HG03432 (cell line): ENCODE results near the gene KIF16B.

Experiments
- ATAC-seq: cut with Tn5 transposase; IDR thresholded peaks from one replicate; pipeline ENCODE4 v1.9.1; 2021; ENCODE audit warnings: mild to moderate bottlenecking, moderate library complexity; ENCODE audit not compliant: unreplicated experiment

KIF16B gene

DNA sequence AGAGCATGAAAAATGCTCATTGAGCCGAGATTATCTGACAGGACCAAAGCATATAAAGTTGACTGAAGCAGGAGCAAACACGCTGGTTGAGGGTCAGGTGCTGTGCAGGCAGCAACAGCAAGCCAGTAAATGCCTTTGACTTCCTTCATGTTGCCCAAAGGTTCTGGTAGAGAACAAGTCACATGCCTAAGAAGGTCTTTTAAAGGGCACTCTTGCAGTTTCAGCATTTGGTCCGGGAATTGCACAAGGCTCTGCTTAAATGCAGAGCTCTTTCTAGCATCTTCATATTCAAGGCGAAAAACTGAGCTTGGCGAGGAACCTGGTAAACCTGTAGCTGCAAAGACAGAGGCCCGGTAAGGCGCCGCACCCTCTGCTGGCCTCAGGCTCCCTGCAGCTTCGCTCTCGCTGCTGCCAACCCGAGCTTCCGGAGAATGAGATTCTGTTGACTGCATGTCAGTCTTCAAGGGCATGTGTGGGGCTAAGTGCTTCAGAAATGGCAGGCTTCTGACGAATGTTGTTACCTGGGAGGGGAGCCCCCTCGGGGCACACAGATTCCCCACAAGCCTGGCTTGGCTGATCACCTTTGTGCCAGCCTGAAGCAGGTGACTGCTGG, 205.2 kb downstream of the KIF16B start:
- no peak for ATAC-seq

DNA sequence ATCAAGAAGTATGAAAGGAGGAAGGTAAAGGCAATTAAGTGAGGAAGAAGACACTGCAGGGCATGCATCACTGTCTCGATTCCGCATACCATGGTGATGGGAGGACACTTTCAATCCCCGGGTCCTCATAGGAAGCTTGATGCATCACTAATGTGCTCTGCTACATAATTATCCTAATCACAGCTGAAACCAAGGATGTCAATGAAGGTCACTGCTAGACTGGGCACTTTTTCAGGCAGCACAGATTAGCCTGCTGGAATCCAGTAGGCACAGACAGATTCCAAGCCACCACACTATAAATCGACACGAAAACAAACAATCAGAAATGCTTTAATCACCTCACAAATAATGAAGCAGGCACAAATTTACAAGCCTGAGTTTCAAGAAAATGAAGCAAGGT, 206.7 kb downstream of the KIF16B start:
- ATAC-seq, result no peak

DNA sequence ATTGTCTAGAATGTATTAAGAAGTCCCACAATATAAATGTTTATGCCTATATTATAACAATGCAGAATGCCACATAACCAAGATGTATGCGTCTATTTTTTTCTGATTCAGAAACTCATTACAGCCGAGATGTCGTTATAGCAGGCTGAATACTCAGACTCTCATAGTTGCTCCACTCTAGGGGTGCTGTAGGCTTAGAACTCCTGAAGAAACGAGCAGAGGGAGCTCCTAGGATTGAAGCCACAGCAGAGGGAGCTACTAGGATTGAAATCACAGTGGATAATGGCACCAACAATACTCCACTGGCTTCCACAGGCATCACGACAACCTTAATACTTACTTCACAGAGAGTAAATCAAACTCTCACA, 208.9 kb downstream of the KIF16B start:
- ATAC-seq, result no peak

DNA sequence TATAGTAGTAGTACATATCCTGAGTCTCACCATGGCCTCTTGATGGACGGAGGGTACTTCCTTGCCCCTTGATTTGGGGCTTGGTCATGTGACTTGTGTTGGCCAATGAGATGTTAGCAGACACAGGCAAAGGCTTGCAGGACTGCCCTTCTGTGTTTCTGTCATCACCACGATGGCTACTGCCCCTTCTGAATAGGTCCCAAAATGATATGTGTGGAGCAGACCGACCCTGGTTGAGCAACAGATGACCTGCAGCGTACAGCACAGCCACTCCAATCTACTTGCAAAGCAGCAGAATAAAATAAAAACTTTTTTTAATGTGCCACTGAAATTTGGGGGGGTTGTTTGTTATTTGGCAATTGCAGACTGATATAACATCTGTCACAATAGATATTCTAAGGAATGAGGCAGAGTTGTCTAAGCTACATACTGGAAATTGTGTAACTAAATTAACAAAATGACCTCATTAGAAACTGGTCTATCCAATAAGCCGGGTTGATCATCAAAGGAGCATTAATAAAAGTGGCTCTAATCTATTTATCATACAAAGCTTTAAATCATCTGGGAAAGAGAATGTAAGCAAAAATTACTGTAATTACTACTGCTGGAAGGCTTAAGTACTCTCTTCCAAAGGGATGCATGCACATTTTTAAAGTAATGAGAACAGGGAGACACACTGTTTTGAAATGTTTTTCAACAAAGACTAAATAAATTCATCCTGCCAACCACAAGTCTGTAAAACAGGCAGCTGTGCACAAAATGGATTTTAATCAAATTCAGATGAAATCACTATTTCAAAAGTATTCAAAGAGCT, 209.5 kb downstream of the KIF16B start:
- ATAC-seq, result no peak

GRCh38 chr20:16362642-16363041, 210.6 kb downstream of the KIF16B start:
- no peak for ATAC-seq

DNA sequence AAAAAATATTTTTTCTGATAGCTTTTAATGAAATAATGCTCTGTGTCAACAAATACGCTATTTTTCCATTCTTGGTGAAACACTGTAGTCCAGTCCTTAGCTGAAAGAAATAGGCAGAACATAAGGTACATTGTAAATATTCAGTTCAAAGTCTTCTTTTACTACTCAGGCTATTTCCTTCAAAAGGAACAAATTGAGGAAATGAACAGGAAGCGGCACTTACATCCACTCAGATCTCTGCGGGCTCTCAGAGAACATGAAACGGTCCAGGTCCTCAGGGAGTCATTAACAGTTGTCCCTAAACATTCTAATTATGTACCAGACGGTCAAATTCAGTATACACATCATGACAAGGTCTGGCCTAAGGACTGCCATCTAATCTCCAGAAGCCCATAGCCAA, 212.6 kb downstream of the KIF16B start:
- ATAC-seq, result no peak

DNA sequence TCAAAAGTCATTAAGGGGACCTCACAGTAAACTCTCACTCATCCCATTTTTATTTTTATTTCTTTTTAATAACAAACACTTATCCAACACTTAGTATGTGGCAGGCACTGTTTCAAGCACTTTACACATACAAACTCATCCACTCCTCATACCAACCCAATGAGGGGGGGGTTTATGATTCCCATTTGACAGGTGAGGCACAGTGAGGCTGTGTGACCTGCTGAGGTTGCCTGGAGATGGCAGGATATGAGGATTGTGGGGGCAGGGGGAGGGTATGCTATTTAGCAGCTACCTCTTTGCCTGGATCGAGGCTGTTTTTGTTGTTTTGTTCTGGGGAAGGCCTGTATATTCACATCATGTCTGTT, 219.8 kb downstream of the KIF16B start:
- ATAC-seq, result no peak

DNA sequence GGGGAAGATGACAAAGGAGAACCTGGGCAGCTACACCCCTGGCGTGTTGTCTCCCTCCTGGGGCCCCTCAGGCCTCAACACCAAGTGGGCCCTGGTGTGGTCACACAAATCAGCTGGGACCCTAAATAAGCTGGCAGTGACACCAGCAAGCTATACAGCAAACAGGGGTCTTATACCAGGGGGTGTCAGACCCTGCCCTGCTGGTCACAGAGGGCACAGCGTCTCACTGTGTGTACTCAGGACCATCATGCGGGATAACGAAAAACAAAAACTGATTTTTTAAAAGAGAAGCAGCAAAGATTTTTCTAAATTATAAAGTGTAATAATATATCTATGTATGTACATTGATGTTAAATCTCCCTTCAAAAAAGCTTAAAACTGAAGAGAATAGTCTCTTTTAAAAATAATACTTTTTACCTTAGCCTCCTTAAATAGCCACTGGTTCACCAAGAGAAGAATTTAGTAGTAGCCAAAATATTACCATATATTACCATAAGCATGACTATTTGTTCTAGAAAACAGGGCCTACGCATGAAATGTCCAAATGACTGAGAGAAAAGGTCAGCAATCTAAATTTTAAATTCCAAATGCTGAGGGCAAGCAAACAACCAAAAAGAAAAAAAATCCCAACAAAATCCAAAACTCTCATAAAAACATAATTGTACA, 220.4 kb downstream of the KIF16B start:
- ATAC-seq, result no peak

DNA sequence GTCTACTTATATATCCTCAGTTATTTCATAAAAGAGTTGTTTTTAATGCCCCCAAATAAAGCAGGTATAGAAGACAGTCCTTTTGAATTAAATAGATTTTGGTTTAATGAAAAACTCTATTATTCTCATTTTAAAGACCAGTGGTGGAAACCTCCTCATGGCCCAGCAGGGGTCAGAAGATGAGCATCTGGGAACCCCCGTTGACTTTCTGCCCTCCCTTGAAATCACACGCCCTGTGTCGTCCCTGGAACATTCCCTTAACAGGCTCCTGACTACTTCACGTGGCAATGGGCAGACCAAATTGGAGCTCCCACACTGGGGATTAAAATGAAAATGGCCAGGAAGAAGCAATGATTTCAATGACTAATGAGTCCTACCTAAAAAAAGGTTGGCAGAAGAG, 220.9 kb downstream of the KIF16B start:
- no peak for ATAC-seq

GRCh38 chr20:16351415-16351814, 221.8 kb downstream of the KIF16B start:
- no peak for ATAC-seq

- ATAC-seq, result no peak
These were observed 222.8 kb downstream of the KIF16B start for GRCh38 chr20:16350465-16350864.

- no peak for ATAC-seq
These were observed 223.6 kb downstream of the KIF16B start for GRCh38 chr20:16349523-16350260.

- ATAC-seq, result no peak
These were observed 226.3 kb downstream of the KIF16B start for GRCh38 chr20:16346956-16347355.

DNA sequence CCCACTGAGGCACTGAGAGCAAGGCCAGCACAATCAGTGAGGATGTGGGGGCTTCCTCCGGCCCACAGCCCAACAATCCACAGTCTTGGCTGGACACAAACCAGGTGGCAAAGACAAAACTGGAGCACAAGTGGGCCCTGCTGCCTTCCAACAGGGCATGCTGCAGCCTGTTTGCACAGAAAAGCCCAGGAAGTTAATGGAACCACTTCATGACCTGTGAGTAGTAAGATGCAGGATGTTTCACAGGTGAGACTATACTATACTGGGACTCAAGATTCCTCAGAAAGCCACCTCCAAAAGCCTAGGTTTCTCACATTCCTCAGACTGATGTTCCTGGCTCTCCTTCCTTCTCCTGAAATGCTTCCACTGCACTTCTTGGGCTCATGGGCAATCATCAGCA, 235.5 kb downstream of the KIF16B start:
- ATAC-seq, result no peak

DNA sequence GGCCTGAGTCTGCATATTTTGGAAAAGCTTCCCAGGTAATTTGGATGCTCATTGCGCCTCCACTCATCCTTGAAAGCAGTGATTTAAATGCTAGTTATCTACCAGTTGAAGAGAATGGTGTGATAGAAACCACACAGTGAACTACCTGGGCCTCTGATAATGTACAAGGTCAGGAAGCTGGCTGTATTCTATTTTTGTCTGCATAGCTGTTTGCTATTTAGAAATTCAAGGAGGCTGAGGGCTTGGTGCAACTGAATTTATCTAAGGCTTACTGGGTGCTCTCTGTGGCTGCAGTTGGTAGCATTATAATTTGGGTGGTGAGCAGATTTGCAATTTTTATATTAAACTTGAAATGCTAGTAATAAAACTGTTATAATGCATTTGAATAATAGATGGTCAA, 245.6 kb downstream of the KIF16B start:
- ATAC-seq, result no peak

- no peak for ATAC-seq
These were observed 252.0 kb downstream of the KIF16B start for GRCh38 chr20:16321291-16321690.

DNA sequence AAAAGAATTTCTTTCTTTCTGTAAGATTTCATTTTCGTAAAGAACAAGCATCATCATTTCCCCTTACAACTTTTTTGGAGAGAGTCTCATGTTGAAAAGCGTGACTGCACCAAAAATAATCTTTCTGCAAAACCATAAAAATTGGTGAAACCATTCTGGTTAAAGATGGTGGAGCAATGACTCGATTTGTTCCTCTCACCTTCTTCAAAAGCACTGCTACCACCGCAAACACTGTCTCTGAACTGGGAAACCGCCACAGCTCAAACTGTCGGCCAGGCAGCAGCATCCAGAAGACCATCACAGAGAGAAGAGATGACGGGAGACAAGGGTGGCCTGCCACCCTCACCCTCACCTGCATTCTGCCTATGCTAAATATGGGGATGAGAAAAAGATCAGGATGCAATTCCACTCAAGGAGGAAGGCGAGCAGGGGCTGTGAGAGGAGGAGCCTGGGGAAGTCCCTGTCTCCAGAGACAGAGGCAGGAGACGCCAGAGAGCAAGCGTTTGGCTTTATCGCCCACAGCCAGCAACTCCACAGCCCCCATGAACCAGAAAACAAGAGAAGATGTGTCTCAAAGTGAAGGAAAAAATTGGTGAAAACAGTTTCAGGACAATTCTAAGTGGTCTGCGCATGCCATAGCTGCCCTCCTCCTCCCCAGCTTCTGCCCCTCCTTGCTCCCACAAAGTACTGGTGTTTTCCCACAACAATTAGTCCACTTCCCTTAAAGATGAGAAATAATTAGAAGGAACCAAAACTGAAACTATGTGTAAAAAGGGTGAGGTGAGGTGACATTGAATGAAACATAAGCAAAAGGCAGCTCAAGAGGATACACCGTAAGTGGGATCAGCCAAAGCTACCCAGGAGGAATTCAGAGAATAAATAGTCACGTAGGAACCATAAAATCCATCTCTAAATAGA, 255.5 kb downstream of the KIF16B start:
- peak; percentile 41 for ATAC-seq

DNA sequence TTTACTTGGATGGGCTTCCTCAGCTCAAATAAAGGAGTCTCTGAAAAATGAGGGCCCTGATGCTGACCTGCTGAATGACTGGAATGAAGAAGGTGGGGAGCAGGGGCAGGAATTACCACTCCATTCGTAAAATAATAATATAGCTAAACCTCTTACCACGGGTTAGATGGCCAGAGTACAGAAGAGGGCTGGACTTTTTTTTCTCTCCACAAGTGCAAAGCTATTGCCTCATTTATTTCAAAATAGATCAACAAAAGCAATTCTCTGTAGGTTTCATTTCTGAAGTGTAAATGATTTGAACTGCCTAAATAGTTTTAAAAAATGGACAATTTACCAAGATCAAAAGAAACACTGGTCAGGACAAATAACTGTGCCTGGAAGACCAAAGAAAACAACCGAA, 256.7 kb downstream of the KIF16B start:
- no peak for ATAC-seq

GRCh38 chr20:16314748-16315159, 258.5 kb downstream of the KIF16B start:
- peak; percentile 24 for ATAC-seq

GRCh38 chr20:16314320-16314719, 258.9 kb downstream of the KIF16B start:
- peak; percentile 67 for ATAC-seq
